ENCODE data around the gene C19orf81.

Gene C19orf81

GRCh38 chr19:50666346-50667176 is 17.3 kb downstream of the C19orf81 start:
- DNase-seq (ENCODE audit: low spot score), result no peak
- in situ Hi-C loops (cut with MboI; ENCODE audit: low pct_unique_long_range_greater_than_20kb, low sequenced_read_pairs, unreplicated experiment), result no loop called here
- TF ChIP-seq CTCF (IDR thresholded peaks at IDR 0.05; ENCODE audit: extremely low read depth, insufficient read depth, missing control alignments), result no peak

- DNase-seq (ENCODE audit: low spot score), result no peak
- in situ Hi-C loops (cut with MboI; ENCODE audit: low pct_unique_long_range_greater_than_20kb, low sequenced_read_pairs, unreplicated experiment), result no loop called here
- TF ChIP-seq CTCF (IDR thresholded peaks at IDR 0.05; ENCODE audit: extremely low read depth, insufficient read depth, missing control alignments), result no peak
These were observed 18.0 kb downstream of the C19orf81 start for GRCh38 chr19:50667177-50667758.

- in situ Hi-C loops (cut with MboI; ENCODE audit: low pct_unique_long_range_greater_than_20kb, low sequenced_read_pairs, unreplicated experiment), result no loop called here
- DNase-seq (ENCODE audit: low spot score), result no peak
- no peak for TF ChIP-seq CTCF (IDR thresholded peaks at IDR 0.05; ENCODE audit: extremely low read depth, insufficient read depth, missing control alignments)
These were observed 18.6 kb downstream of the C19orf81 start for GRCh38 chr19:50667759-50668231.

- DNase-seq (ENCODE audit: low spot score), result no peak
- TF ChIP-seq CTCF (IDR thresholded peaks at IDR 0.05; ENCODE audit: extremely low read depth, insufficient read depth, missing control alignments), result no peak
- in situ Hi-C loops (cut with MboI; ENCODE audit: low pct_unique_long_range_greater_than_20kb, low sequenced_read_pairs, unreplicated experiment), result no loop called here
These were observed 19.2 kb downstream of the C19orf81 start for GRCh38 chr19:50668416-50668815.

GRCh38 chr19:50668879-50669278 is 19.6 kb downstream of the C19orf81 start:
- DNase-seq (ENCODE audit: low spot score), result no peak
- TF ChIP-seq CTCF (IDR thresholded peaks at IDR 0.05; ENCODE audit: extremely low read depth, insufficient read depth, missing control alignments), result no peak
- in situ Hi-C loops (cut with MboI; ENCODE audit: low pct_unique_long_range_greater_than_20kb, low sequenced_read_pairs, unreplicated experiment), result no loop called here

- TF ChIP-seq CTCF (IDR thresholded peaks at IDR 0.05; ENCODE audit: extremely low read depth, insufficient read depth, missing control alignments), result peak; percentile 73
- in situ Hi-C loops (cut with MboI; ENCODE audit: low pct_unique_long_range_greater_than_20kb, low sequenced_read_pairs, unreplicated experiment), result no loop called here
- DNase-seq (ENCODE audit: low spot score), result peak; percentile 74
These were observed 20.3 kb downstream of the C19orf81 start for GRCh38 chr19:50669302-50670101.

All from GM13977 (cell line).